SIG-M5 (cell line): ENCODE data around the gene ISCU.
"Not testable (repeated sequence)": the region's sequence is repeated elsewhere in the genome, so short reads cannot be mapped to it uniquely, and the experiment has no call there.

Experiments
- DNase-seq: peaks from one replicate; lab custom pipeline; 2025; lab: John Stamatoyannopoulos, UW

Gene ISCU

GRCh38 chr12:108570743-108571608 is 8.6 kb downstream of the ISCU start:
- no peak for DNase-seq

GRCh38 chr12:108571609-108572165 is 9.3 kb downstream of the ISCU start:
- no peak for DNase-seq

- no peak for DNase-seq
Observed at GRCh38 chr12:108572166-108572790, 9.9 kb downstream of the ISCU start.

- no peak for DNase-seq
Observed at GRCh38 chr12:108573317-108573716, 10.9 kb downstream of the ISCU start.

GRCh38 chr12:108574276-108574675 is 11.9 kb downstream of the ISCU start:
- not testable (repeated sequence) for DNase-seq

GRCh38 chr12:108575199-108575912 is 13.0 kb downstream of the ISCU start:
- DNase-seq = no peak

GRCh38 chr12:108576660-108577234 is 14.4 kb downstream of the ISCU start:
- DNase-seq = no peak

- no peak for DNase-seq
Observed at GRCh38 chr12:108577458-108577857, 15.1 kb downstream of the ISCU start.

- DNase-seq = no peak
Observed at GRCh38 chr12:108578264-108578663, 15.9 kb downstream of the ISCU start.

- no peak for DNase-seq
Observed at GRCh38 chr12:108578813-108579212, 16.4 kb downstream of the ISCU start.

- no peak for DNase-seq
Observed at GRCh38 chr12:108580531-108580930, 18.1 kb downstream of the ISCU start.

GRCh38 chr12:108581311-108582227 is 19.2 kb downstream of the ISCU start:
- DNase-seq = no peak

GRCh38 chr12:108582509-108582908 is 20.1 kb downstream of the ISCU start:
- no peak for DNase-seq

- no peak for DNase-seq
Observed at GRCh38 chr12:108582978-108583770, 20.8 kb downstream of the ISCU start.

- DNase-seq = no peak
Observed at GRCh38 chr12:108583991-108584390, 21.6 kb downstream of the ISCU start.

- no peak for DNase-seq
Observed at GRCh38 chr12:108584456-108585065, 22.2 kb downstream of the ISCU start.

GRCh38 chr12:108585864-108586263 is 23.5 kb downstream of the ISCU start:
- no peak for DNase-seq

- DNase-seq = no peak
Observed at GRCh38 chr12:108586306-108586705, 23.9 kb downstream of the ISCU start.

- DNase-seq = no peak
Observed at GRCh38 chr12:108587826-108588225, 25.4 kb downstream of the ISCU start.
